Panc1 (cell line): ENCODE results near the gene SLC39A2.

Experiments
- POLR2AphosphoS5 ChIP-seq: IDR thresholded peaks from 2 replicates; pipeline ENCODE4 v1.6.1; 2012; ENCODE audit warnings: mild to moderate bottlenecking, low read depth, low read length, moderate library complexity
- TF ChIP-seq, protein P1 (sequence below), 2 experiments: IDR thresholded peaks; 2 replicates each; pipeline ENCODE4 v1.6.1; 2011 to 2012; ENCODE audit warnings: low read depth in 2 of 2, control low read depth in 1 of 2, low read length in 1 of 2, mild to moderate bottlenecking in 1 of 2, moderate library complexity in 1 of 2; ENCODE audit not compliant: insufficient read depth in 1 of 2

DNA sequence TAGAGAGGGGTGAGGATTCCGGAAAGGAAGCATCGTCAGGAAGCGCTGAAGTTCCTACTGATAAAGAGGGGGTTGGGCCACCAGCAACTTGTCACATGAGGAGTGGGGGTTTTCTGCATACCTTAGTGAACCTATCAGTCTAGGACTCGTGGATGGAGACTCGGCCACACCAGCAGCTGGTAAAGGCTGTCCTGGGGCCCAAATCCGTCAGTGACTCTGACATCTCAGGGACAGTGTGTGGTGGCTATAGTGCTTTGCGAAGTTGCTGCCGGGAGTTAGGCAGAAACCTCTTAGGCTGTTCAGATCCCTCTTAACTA is 27.4 kb upstream of the SLC39A2 start:
- TF ChIP-seq, protein P1, sequence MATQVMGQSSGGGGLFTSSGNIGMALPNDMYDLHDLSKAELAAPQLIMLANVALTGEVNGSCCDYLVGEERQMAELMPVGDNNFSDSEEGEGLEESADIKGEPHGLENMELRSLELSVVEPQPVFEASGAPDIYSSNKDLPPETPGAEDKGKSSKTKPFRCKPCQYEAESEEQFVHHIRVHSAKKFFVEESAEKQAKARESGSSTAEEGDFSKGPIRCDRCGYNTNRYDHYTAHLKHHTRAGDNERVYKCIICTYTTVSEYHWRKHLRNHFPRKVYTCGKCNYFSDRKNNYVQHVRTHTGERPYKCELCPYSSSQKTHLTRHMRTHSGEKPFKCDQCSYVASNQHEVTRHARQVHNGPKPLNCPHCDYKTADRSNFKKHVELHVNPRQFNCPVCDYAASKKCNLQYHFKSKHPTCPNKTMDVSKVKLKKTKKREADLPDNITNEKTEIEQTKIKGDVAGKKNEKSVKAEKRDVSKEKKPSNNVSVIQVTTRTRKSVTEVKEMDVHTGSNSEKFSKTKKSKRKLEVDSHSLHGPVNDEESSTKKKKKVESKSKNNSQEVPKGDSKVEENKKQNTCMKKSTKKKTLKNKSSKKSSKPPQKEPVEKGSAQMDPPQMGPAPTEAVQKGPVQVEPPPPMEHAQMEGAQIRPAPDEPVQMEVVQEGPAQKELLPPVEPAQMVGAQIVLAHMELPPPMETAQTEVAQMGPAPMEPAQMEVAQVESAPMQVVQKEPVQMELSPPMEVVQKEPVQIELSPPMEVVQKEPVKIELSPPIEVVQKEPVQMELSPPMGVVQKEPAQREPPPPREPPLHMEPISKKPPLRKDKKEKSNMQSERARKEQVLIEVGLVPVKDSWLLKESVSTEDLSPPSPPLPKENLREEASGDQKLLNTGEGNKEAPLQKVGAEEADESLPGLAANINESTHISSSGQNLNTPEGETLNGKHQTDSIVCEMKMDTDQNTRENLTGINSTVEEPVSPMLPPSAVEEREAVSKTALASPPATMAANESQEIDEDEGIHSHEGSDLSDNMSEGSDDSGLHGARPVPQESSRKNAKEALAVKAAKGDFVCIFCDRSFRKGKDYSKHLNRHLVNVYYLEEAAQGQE (IDR thresholded peaks at IDR 0.05; ENCODE audit: insufficient read depth in 1 of 2, low read depth in 2 of 2, low read length in 1 of 2) = no peak
- no peak for TF ChIP-seq POLR2AphosphoS5
